Stimulated activated CD8-positive, alpha-beta memory T cell treated with anti-CD3 and anti-CD28 coated beads, Interleukin-12 subunit alpha, Interleukin-12 subunit beta, amount 100 ng/mL, for 24 hours (primary cell): ENCODE measurements around the gene ITPR1.

Source experiments
- DNase-seq: peaks from one replicate; pipeline ENCODE4 v3.0.0-alpha.2; 2020; ENCODE audit errors: extremely low read depth

The ITPR1 gene

DNA sequence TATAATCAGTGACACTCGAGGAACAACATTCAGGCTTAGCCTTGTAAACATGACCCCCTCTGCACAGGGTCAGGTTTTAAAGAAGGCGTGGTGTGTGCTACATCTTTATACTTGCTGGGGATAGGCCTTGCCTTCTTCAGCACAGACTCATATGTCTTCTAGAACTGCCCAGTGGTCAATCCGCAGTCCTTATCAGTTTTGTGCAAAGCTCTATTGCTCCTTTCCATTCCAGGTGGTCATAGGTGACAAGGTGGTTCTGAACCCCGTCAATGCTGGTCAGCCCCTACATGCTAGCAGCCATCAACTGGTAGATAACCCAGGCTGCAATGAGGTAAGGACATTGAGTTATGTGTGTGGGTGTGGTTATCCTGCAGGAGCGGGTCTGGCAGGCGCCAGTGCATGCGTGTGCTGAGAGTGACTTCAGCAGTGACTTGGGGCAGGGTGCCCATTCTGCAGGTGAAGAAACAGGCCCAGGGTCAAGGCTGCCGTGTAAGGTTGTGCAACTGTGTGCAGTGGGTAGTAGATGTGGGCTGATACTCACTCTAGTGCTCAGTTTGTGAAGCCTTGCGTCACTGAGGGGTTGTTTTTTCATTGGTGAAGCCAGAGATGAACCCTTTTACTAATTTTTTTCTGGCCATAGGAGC is 150.9 kb downstream of the ITPR1 start:
- DNase-seq = no peak

DNA sequence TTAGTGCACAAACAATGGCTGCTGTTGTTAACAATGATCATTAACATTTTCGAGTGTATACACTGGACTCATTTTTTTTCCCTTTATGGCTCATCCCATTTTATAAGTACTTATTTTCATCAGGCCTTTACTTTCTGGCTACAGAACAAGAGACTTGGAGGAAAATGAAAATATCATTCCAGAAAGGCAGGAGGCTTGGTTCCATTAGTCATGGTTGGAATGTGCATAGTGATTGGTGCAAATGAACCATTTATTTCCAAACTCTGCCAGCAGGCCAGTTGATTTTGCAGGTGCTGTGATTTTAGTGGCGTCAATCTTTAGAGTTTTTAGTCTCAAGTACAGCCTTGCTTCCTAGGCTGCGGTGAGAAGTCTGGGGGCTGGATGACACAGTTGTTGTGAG is 151.8 kb downstream of the ITPR1 start:
- no peak for DNase-seq

DNA sequence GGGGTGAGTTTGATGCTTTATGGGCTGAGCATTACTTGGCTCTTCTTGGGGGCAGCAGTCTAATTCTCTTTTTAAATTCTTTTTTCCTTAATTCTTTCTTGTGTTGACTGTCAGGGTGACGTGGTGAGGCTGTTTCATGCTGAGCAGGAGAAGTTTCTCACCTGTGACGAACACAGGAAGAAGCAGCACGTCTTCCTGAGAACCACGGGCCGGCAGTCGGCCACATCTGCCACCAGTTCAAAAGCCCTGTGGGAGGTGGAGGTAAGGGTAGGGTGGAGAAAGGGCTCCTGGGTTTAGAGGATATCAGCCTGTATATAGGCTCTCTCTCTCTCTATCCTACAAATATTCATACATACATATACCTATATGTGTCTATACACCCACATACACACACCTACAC is 152.3 kb downstream of the ITPR1 start:
- DNase-seq = no peak

DNA sequence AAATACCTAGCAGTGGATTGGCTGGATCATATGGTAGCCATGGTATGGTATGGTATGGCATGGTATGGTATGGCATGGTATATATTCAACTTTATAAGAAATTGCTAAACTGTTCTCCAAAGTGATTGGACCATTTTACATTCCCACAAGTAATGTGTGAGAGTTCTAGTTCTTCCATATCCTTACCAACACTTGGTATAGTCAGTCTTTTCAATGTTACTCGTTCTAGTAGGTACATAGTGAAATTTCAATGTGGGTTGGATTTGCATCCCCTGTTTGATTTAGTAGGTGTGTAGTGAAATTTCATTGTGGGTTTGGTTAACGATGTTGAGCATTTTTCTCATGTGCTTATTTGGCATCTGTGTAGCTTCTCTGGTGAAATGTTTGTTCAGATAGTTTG is 154.3 kb downstream of the ITPR1 start:
- no peak for DNase-seq

DNA sequence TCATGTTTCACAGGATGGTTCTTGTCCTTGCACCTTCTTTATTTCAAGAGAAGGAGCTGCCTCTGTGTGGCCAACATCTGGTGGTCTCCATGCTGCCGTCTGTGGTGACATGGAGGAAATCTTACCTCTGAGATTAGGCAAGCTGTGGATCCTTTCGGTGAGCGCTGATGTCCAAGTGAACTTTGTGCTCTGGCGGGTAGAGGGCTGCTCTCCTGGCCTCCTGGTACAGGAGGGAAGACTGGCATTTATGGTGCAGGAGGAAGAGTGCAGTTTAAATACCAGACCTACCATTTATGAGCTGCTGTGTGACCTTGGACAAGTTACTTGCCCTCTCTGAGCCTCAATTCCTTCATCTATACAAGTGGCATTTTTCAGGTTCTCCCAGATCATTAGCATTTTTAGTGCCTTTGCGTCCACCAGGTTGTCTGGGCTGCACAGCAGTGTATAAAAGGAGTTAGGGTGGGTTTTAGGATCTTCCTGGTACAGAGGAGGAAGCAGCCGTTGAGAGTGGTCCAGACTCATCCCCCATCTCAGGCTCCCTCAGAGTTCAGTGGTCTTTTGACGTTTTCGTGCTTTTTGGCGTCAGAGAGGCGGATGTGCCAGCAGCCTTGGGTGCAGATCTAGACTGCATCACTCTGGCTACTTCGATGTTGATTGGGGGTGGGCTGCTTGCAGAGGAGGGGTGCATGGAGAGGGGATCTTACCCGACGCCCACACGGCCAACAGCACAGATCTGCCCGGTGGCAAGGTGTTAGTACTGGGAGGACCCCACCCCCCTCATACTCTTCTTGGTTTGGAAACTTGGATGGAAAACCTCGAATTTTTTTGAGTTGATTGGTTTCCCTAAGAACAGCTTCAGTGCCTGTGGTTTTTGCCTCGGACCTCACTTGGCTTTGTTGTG is 162.2 kb downstream of the ITPR1 start:
- no peak for DNase-seq

DNA sequence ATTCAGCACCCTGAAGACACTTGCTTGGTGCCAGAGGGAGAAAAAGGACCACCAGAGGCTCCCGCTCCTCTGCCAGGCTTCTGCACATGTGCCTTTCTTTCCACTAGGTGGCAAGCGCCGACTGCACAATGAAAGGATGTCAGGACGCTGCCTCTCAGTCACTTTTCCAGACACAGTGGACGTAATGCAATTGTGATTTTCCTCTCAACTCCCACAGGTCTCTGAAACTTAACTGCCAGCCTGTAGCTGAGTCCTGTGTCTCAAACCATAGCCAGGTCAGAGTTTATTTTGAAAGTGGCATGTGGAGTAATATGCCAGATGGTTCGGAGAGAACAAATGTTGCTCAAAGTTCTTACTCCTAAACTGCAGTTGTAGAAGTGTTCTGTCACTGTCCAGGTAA is 162.9 kb downstream of the ITPR1 start:
- no peak for DNase-seq

DNA sequence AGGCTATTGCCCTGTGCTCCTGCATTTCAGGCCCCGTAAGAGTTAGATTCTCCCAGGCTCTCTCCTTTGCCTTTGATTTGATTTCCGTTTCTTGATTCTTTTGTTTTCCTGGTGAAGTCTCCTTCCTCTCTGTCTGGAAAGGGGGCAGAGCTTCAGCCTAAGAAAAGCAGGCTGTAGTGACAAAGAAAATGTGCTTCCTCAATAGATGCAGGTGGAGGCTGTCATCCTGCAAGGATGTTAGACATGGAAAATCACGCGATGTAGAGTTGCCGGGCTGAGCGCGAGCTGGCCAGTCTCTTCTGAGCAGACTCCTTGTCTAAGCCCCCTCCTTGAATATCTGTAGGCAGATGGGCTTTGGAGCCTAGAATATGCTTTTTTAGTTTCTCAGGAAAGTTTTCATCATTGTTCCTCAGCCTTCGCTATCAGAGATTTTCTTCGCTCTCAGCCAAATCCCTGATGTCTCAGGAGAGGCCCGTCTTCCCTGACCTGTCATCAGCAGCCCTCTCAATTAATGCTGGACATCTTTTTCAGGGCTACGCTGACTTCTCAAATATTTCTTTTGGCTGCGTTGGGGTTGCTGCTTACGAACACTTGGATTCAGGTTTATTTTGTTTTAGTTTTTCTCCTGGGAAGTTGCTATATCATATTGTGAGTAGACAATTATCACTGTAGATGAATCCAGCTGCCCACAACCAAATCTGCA is 163.6 kb downstream of the ITPR1 start:
- no peak for DNase-seq

DNA sequence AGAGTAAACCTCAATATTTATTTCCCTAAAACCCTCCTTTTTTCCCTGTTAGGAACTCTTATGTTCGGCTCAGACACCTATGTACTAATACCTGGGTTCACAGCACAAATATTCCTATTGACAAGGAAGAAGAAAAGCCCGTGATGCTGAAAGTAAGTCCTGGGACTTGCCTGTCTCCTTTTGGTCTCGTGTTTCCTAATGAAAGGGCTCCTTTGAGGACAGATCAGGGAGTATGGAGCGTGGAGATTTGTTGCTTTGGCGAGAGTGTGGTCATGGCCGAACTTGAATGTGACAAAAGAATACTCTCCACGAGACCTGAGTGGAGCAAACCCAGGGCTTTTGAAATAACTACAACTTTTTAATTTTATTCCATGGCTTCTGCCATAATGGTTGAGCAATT is 167.8 kb downstream of the ITPR1 start:
- no peak for DNase-seq

DNA sequence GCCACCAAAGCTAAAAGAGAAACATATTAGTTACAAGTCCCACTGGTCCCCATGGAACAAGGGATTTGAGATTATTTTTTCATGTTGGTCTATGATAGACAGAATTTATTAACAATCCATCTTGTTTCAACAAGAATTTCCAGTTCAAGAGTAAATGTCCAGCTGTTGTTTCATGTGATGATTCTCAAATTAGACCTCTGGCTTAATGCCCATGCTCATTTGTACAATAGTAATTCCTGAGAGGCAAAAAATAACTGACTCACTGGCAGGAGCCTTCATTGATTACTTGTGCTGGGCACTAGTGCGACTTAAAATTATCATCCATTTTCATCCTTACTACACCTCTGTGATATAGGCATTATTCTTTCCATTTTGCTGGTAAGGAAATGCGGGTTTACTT is 171.3 kb downstream of the ITPR1 start:
- DNase-seq = no peak

DNA sequence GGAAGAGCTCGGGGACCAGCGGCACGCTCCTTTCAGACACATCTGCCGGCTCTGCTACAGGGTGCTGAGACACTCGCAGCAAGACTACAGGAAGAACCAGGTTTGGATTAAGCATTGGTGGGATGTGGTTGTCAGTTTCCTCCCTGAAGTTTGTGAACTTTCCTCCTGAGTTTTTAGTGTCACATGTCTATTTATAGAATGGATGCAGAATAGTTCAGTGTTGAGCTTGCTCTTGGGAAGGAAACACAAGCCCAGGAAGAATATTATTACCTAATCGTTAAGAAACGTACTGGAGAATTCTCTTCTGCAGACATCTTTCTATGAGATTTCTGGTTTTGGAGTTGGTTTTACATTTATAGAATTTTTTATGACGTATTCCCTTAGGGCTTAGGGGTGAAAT is 172.0 kb downstream of the ITPR1 start:
- DNase-seq = no peak

DNA sequence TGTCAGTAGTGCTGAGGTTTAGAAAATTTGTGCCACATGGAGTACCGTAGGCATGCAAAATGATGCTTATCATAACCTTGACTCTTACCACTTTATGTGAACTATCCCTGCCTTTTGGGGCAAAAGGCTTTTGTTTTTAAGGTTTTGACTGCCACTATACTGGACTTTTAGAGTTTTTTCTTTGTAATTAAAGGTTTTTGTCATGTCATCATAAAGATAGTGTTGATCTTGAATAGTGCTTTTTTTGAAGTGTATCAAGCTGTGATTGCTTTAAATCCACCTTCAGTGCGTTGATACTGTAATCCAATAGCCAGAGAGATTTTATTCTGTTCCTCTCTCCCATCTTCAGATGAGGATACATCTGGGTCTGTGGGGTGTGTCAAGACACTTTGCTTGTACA is 172.9 kb downstream of the ITPR1 start:
- DNase-seq = no peak

DNA sequence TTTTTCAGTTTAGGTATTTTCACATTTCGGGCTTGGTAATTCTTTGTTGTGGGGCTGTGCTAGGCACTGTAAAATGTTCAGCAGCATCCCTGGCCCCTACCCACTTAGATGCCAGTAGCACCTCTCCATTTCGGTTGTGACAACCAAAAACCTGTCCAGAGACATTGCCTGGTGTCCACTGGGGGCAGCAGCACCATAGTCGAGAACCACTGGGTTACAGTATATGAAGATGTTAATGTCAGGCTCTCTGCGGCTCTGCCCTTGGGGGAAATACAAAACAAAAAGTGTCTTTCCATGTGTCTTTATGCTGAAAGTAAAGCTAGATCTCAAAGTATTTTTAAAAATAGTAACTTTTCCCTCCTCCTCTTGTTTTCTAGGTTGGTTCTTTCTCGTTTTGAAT is 177.2 kb downstream of the ITPR1 start:
- DNase-seq = no peak

DNA sequence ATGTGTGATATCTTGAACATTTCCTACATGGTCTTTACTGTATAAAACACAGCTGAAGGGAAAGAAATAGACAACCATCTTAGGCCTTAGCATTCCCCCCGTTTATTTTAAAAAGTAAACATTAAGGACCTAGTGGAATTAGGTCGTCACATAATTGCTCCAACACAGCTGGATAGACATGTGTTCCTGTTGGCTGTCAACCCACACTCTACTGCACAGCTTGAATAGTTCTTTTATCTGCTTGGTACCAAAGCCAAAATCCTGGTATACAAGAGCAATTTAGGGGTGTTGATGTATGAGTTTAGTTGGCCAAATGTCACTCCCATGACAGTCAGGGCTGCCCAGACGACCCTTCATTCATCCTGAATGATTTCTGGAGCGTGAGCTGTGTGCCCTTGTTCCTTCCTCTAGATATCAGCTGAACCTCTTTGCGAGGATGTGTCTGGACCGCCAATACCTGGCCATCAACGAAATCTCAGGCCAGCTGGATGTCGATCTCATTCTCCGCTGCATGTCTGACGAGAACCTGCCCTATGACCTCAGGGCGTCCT is 179.7 kb downstream of the ITPR1 start:
- DNase-seq = no peak

DNA sequence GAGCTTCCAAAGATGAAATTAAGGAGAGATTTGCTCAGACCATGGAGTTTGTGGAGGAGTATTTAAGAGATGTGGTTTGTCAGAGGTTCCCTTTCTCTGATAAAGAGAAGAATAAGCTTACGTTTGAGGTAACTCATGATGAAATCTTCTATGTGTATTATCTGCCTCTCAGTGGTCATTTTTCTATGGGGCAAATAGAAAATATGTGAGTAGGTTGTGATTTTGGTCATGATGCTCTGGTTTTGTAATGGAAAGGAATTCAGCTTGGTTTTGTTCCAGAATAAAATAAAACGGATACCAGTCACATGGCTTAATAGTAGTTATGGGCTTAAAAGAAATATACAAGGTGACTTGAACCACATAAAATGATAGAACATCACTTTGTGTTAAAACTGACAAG is 181.1 kb downstream of the ITPR1 start:
- no peak for DNase-seq

DNA sequence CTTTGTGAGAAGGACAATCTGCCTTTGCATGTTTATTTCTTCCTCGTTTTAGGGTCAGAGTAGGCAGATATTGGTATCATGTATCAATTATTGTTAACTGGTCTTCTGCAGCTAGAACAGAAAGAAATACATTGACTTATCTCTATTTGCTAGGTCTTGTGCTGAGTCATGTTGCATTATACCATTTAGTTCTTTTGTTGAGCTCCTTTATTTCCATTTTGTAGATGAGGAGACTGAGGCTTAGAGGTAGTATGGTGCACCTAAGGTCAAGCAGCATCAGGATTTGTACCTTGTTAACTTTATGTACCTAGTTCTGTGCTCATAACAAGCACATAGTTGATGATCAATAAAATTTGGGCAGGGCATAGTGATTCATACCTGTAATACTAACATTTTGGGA is 182.6 kb downstream of the ITPR1 start:
- DNase-seq = no peak

DNA sequence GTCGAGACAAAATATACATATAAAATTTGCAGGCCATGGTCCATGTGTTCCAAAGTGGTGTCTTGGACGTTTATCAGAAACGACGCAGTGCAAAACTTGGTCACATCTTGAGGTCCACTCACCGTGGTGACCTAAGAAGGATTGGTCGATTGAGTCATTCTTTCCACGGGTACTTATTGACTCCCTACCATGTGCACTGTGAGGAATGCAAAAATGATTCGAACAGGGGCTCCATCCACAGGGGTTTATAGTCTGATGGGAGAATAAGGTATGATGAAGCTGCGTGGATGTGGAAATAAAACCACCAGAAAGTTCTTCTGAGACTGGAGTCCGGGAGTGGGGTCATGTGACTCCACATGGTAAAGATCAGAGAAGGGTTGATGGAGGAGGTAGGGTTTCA is 185.2 kb downstream of the ITPR1 start:
- DNase-seq = no peak

DNA sequence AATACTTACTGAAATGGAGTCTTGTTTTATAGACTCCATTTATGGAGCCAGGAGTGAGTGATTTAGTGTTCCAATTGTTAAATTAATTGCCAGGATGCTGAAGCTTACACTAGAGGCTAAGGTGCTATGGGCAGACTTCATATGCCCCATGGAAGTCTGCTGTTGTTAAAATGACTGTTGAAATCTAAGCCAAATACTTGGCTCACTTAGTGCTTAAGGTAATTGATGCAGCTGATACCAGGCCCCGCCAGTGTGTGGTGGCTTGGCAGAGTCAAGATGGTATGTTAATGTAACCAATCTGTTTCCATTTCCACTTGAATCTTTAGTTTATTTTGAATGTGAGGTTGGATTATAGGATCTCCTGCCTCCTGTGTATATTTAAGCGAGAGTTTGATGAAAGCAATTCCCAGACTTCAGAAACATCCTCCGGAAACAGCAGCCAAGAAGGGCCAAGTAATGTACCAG is 187.1 kb downstream of the ITPR1 start:
- no peak for DNase-seq

DNA sequence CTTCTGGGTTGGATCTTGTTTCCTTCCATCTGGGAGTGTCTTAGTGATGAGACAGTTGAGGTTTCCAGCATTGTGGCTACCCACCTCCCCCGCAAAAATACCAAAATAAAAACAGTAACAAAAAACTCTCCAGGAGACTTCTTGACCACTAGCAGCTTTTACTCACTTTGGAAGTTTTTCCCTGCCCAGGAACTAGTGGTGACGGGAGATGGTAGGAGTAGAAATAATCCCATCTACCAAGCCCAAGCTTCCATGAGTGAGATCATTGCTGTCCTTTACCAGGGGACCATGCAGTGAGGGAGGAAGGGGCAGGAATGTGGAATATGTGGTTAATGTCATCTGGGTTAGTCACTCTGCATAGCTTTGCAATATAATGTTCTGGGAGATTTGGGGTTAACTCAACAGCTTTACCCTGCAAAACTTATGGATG is 187.7 kb downstream of the ITPR1 start:
- DNase-seq = no peak

DNA sequence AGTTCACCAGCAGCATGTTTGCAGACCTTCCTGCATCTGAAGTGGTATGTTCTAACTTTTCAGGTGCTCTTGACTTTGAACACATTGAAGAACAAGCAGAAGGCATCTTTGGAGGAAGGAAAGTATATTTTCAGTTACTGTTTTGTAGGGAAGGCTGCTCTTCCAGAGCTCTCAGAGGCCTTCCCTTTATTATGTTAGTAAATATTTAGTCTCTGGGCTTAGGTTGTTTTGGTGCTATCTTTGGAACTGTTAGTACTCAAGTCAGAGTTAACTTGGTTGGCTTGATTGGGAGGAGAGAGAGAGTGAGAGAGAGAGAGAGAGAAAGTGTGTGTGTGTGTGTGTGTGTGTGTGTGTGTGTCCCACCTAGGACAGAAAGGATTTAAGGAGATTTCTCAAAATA is 188.2 kb downstream of the ITPR1 start:
- DNase-seq = no peak

DNA sequence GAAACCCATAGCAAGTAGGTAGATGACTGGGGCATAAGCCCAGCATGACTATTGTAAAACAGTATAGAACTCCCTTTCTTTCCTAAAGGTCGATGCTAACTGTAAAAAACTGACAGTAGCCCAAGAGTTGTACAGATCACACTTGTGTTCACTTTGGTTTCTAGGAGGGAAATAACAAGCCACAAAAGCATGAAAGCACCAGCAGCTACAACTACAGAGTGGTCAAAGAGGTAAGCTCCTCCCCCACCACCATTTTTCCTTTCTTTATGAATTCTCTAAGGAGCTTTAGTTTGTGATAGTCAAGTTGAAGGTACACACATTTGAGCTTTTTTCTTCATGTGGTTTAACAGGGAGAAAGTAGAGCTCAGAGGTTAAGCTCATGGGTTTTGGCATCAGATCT is 191.0 kb downstream of the ITPR1 start:
- DNase-seq = no peak

DNA sequence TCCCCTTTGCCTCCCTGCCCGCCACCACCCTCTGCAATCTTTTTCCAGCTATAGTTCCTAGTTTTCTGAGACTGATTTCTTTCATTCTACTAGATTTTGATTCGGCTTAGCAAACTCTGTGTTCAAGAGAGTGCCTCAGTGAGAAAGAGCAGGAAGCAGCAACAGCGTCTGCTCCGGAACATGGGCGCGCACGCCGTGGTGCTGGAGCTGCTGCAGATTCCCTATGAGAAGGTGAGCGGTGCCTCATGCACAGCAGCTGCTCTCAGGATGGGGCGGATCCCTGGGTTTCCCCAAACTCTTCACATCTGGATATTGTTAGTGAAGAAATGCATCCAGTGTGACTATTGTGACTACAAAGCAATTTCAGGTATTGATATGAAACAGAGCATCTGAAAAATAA is 191.8 kb downstream of the ITPR1 start:
- DNase-seq = no peak

DNA sequence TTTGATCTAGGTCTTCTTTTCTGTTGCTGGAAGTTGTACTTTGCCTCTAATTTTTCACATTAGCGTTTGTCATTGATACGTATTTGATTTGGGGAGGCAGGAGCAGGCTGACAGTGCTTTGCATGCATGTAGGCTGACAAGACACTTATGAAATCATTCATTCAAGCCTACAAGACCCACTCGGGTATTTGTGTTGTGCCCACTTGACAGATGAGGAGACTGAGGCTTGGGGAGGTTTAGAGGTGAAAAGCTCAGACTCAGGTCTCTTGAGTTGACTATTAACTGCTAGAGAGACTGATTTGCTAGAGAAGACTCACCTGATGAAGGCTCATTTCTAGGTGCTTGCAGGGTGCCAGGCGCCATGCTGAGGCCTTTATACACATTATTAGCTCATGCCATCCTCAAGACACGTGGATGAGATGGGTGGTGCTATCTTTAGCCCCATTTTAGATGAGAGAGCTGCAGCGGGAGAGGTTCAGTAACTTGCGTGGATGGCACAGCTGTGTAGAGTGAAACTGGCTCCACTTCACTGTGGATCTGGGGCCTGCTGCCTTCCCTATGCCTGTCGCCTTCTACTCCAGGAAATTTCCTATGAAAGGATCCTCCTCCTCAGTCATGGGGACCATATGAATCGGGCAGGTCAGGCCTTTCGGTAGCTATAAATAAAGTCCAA is 192.7 kb downstream of the ITPR1 start:
- no peak for DNase-seq
